Endothelial cell of umbilical vein (primary cell): ENCODE results near the gene TAF4B.

Experiments
- CTCF ChIP-seq, 2 donors: IDR thresholded peaks; 1 replicate in 1 of 2; 2 replicates in 1 of 2; pipeline ENCODE4 v1.5.1; 2011; ENCODE audit warnings: low read length in 2 of 2, mild to moderate bottlenecking in 2 of 2, moderate library complexity in 2 of 2, control low read depth in 1 of 2, inconsistent platforms in 1 of 2, low read depth in 1 of 2; ENCODE audit not compliant: insufficient read depth in 1 of 2; ENCODE audit errors: extremely low read depth in 1 of 2
- EZH2 ChIP-seq: IDR thresholded peaks from 2 replicates; pipeline ENCODE4 v1.6.1; 2012; ENCODE audit warnings: borderline replicate concordance, low read depth, mild to moderate bottlenecking, moderate library complexity, low read length, inconsistent platforms; ENCODE audit not compliant: severe bottlenecking
- POLR2A ChIP-seq: IDR thresholded peaks from 2 replicates; pipeline ENCODE4 v1.6.1; 2012; ENCODE audit warnings: low read depth, mild to moderate bottlenecking, control low read depth, low read length
- POLR2AphosphoS5 ChIP-seq: IDR thresholded peaks from 2 replicates; pipeline ENCODE4 v1.6.1; 2012; ENCODE audit warnings: low read depth, mild to moderate bottlenecking, control low read depth, low read length, moderate library complexity; ENCODE audit not compliant: insufficient read depth

GRCh38 chr18:26416652-26417150, 190.5 kb downstream of the TAF4B start:
- TF ChIP-seq CTCF (IDR thresholded peaks at IDR 0.05; ENCODE audit: extremely low read depth in 1 of 2, insufficient read depth in 1 of 2, low read depth in 1 of 2, low read length in 2 of 2) (no peak), POLR2A (no peak), POLR2AphosphoS5 (no peak), EZH2 (no peak)
